Aorta (tissue), 5 donors: Measurements from ENCODE around the gene ADGRL3. TPM values are rescaled to one million over a fixed set of nuclear protein-coding genes. Genes with fewer than 3 reads are reported as not detected.

Source experiments
- ATAC-seq: fragments of 200-7000 bp; cut with Tn5 transposase; one replicate; pipeline ENCODE4 v1.9.1; 2022; ENCODE audit warnings: moderate library complexity; ENCODE audit not compliant: low FRiP score
- DNase-seq, 2 donors: peaks; one replicate each; pipeline ENCODE4 v3.0.0-alpha.2; 2020
- H3K27ac ChIP-seq, 2 donors: one replicate each; pipeline ENCODE4 v1.5.1; 2013; ENCODE audit warnings: low read length in 2 of 2, mild to moderate bottlenecking in 2 of 2, moderate library complexity in 2 of 2, control low read depth in 1 of 2, inconsistent platforms in 1 of 2, low read depth in 1 of 2
- H3K27me3 ChIP-seq, 2 donors: one replicate each; pipeline ENCODE4 v1.6.1; 2013; ENCODE audit warnings: control low read depth in 1 of 2, low read length in 1 of 2, mild to moderate bottlenecking in 1 of 2, moderate library complexity in 1 of 2; ENCODE audit not compliant: insufficient read depth in 2 of 2, control insufficient read depth in 1 of 2
- H3K36me3 ChIP-seq, 2 donors: one replicate each; pipeline ENCODE4 v1.6.1; 2013; ENCODE audit warnings: control low read depth in 1 of 2, low read length in 1 of 2, mild to moderate bottlenecking in 1 of 2; ENCODE audit not compliant: insufficient read depth in 2 of 2, control insufficient read depth in 1 of 2
- H3K4me1 ChIP-seq, 2 donors: one replicate each; pipeline ENCODE4 v1.6.1; 2013; ENCODE audit warnings: low read length in 2 of 2, control low read depth in 1 of 2, mild to moderate bottlenecking in 1 of 2, moderate library complexity in 1 of 2; ENCODE audit not compliant: insufficient read depth in 2 of 2, control insufficient read depth in 1 of 2
- H3K4me3 ChIP-seq, 2 donors: one replicate each; pipeline ENCODE4 v1.5.1; 2013; ENCODE audit warnings: low read length in 2 of 2, control low read depth in 1 of 2, mild to moderate bottlenecking in 1 of 2
- H3K9me3 ChIP-seq: one replicate; pipeline ENCODE4 v1.6.1; 2013; ENCODE audit warnings: mild to moderate bottlenecking, low read length; ENCODE audit not compliant: control insufficient read depth
- WGBS, 2 donors: extraction: QIAGEN DNeasy Blood & Tissue Kit; methylation state at CpG; one replicate each; pipeline ENCODE4 v1.1.7; 2013; 5-methylcytosine and 5-hydroxymethylcytosine counted together
- intact Hi-C, 2 donors: fragments of 100-400 bp; cut with DNase I; formaldehyde crosslinking; loops; one replicate each; pipeline versions ENCODE4 v1.14.2 to v1.15.0; 2022
- polyA plus RNA-seq, 2 donors: library from polyadenylated mRNA; stranded (reverse); fragments of 200-250 nt; gene quantifications; one replicate each; pipeline ENCODE4 v1.2.3, GENCODE V29; 2013
- total RNA-seq, 2 donors: library from RNA; stranded (reverse); fragmentation: NEBNext Ultra II Directional; extraction: Animal tissue kit (Norgen Biotek cat#: 25700); gene quantifications; one replicate each; pipeline ENCODE4 v1.2.1, GENCODE V29; 2021
- donor health status: healthy with polysubstance abuse.
- donor health status: Bipolar disorder and iron deficiency.
- donor health status: DM: no; HTN: no; CAD: no.
- donor health status: DM: no; HTN: no; CAD: no.
- donor health status: DM: yes; HTN: yes; CAD: no.

Gene ADGRL3
- total and polyA plus RNA-seq, 4 donors: 1.8 to 110 (median 20.7) TPM

- Histone ChIP-seq H3K36me3 (no peaks in the 10 kb centered on the region), H3K4me3 (no peak overlapping the region), H3K27me3 (no peaks in the 10 kb centered on the region), H3K9me3 (no peaks in the 10 kb centered on the region), H3K27ac (peak overlapping the region in 1 of 2 donors; percentile 36), H3K4me1 (peaks cover 2 to 12% of the 10 kb centered on the region in 2 donors)
- DNase-seq: no peak
- intact Hi-C loops: loop anchor here (2.0 to 10.0 kb wide), 2 partner anchors 67 to 71 kb away; partner anchors contain the start of gene ADGRL3 (in 1 of the 2)
- WGBS, 2 donors: 30 to 37% methylated on average over 1 of the region's 1 CpG
- ATAC-seq: no peak
Observed at GRCh38 chr4:61276029-61276428, 75.9 kb downstream of the ADGRL3 start.

- intact Hi-C loops: loop anchor here (2.0 to 10.0 kb wide), 2 partner anchors 69 to 73 kb away; partner anchors contain the start of gene ADGRL3 (in 1 of the 2)
- H3K4me3 ChIP-seq: peak overlapping the region in 1 of 2 donors; percentile 14
- H3K27ac ChIP-seq: peak overlapping the region; percentile 9 to 36
Observed at GRCh38 chr4:61277785-61278760, 77.9 kb downstream of the ADGRL3 start.

GRCh38 chr4:61292322-61292721 is 92.2 kb downstream of the ADGRL3 start:
- H3K4me1 ChIP-seq: no peaks in the 10 kb centered on the region
- H3K27me3 ChIP-seq: no peaks in the 10 kb centered on the region
- no peaks in the 10 kb centered on the region for H3K9me3 ChIP-seq
- DNase-seq (no peak), ATAC-seq (no peak)
- intact Hi-C loops: no loop called here
- no peak overlapping the region for H3K27ac ChIP-seq
- WGBS, 2 donors: 81 to 83% methylated on average over 3 of the region's 3 CpGs
- H3K4me3 ChIP-seq: no peak overlapping the region
- H3K36me3 ChIP-seq: no peaks in the 10 kb centered on the region

More at GRCh38 chr4:61277785-61278760, 77.9 kb downstream of the ADGRL3 start:
- Histone ChIP-seq H3K4me1 (peaks cover 2 to 8% of the 10 kb centered on the region in 2 donors), H3K36me3 (no peaks in the 10 kb centered on the region), H3K9me3 (no peaks in the 10 kb centered on the region), H3K27me3 (no peaks in the 10 kb centered on the region)
- ATAC-seq: peak; percentile 51
- 7 to 13% methylated on average over 5 of the region's 5 CpGs for WGBS, 2 donors
- DNase-seq: no peak

GRCh38 chr4:61293707-61294400 is 93.7 kb downstream of the ADGRL3 start:
- Histone ChIP-seq H3K4me3 (no peak overlapping the region), H3K4me1 (no peaks in the 10 kb centered on the region), H3K27ac (no peak overlapping the region), H3K27me3 (no peaks in the 10 kb centered on the region), H3K36me3 (no peaks in the 10 kb centered on the region), H3K9me3 (no peaks in the 10 kb centered on the region)
- WGBS, 2 donors: 93 to 94% methylated on average over 7 of the region's 7 CpGs
- intact Hi-C loops: no loop called here
- no peak for DNase-seq
- ATAC-seq: no peak

GRCh38 chr4:61294936-61295335 is 94.8 kb downstream of the ADGRL3 start:
- 88 to 92% methylated on average over 6 of the region's 6 CpGs for WGBS, 2 donors
- intact Hi-C loops: no loop called here
- Histone ChIP-seq H3K4me3 (no peak overlapping the region), H3K9me3 (no peaks in the 10 kb centered on the region), H3K36me3 (no peaks in the 10 kb centered on the region), H3K4me1 (no peaks in the 10 kb centered on the region), H3K27ac (no peak overlapping the region), H3K27me3 (no peaks in the 10 kb centered on the region)
- no peak for ATAC-seq
- DNase-seq: no peak

- intact Hi-C loops: no loop called here
- WGBS, 2 donors: 94 to 97% methylated on average over 2 of the region's 2 CpGs
- H3K27ac ChIP-seq: no peak overlapping the region
- no peaks in the 10 kb centered on the region for H3K9me3 ChIP-seq
- H3K36me3 ChIP-seq: no peaks in the 10 kb centered on the region
- DNase-seq (no peak), ATAC-seq (no peak)
- H3K4me3 ChIP-seq: no peak overlapping the region
- H3K27me3 ChIP-seq: no peaks in the 10 kb centered on the region
- H3K4me1 ChIP-seq: no peaks in the 10 kb centered on the region
Observed at GRCh38 chr4:61296144-61296543, 96.0 kb downstream of the ADGRL3 start.

- Histone ChIP-seq H3K36me3 (no peaks in the 10 kb centered on the region), H3K27me3 (no peaks in the 10 kb centered on the region), H3K27ac (no peak overlapping the region), H3K9me3 (no peaks in the 10 kb centered on the region), H3K4me1 (no peaks in the 10 kb centered on the region), H3K4me3 (no peak overlapping the region)
- no peak for ATAC-seq
- intact Hi-C loops: no loop called here
- 77 to 85% methylated on average over 4 of the region's 4 CpGs for WGBS, 2 donors
- no peak for DNase-seq
Observed at GRCh38 chr4:61298178-61298740, 98.1 kb downstream of the ADGRL3 start.

GRCh38 chr4:61299316-61299715 is 99.2 kb downstream of the ADGRL3 start:
- Histone ChIP-seq H3K4me1 (no peaks in the 10 kb centered on the region), H3K27me3 (no peaks in the 10 kb centered on the region), H3K4me3 (no peak overlapping the region), H3K36me3 (no peaks in the 10 kb centered on the region), H3K9me3 (no peaks in the 10 kb centered on the region), H3K27ac (no peak overlapping the region)
- DNase-seq: no peak
- WGBS, 2 donors: 77 to 80% methylated on average over 4 of the region's 4 CpGs
- intact Hi-C loops: no loop called here
- ATAC-seq: no peak
